OCI-LY1 (cell line): Measurements from ENCODE around the gene RPP14.

ENCODE experiments used
- H2AFZ ChIP-seq: fragments of 200-600 bp; sonication (generic), shearing (Covaris generic); 2 replicates; pipeline ENCODE4 v1.6.0; 2014; ENCODE audit warnings: antibody characterized with exemption, mild to moderate bottlenecking, low read length
- H3F3A ChIP-seq: fragments of 200-600 bp; sonication (generic), shearing (Covaris generic); 2 replicates; pipeline ENCODE4 v1.6.0; 2014; ENCODE audit warnings: mild to moderate bottlenecking, antibody characterized with exemption, low read length, moderate library complexity; ENCODE audit not compliant: insufficient read depth
- H3K27ac ChIP-seq: fragments of 200-600 bp; sonication (generic); 2 replicates; pipeline ENCODE4 v1.5.1; 2014; ENCODE audit warnings: low read length, mixed run types, mild to moderate bottlenecking, low read depth; ENCODE audit not compliant: poor library complexity, severe bottlenecking
- H3K27me3 ChIP-seq: fragments of 200-600 bp; sonication (generic); 2 replicates; pipeline ENCODE4 v1.6.0; 2014; ENCODE audit warnings: antibody characterized with exemption, mild to moderate bottlenecking, low read length, moderate library complexity; ENCODE audit not compliant: insufficient read depth
- H3K36me3 ChIP-seq: fragments of 200-600 bp; sonication (generic); 2 replicates; pipeline ENCODE4 v1.6.1; 2014; ENCODE audit warnings: mild to moderate bottlenecking, antibody characterized with exemption, low read length, moderate library complexity, mixed read lengths; ENCODE audit not compliant: insufficient read depth
- H3K4me1 ChIP-seq: fragments of 200-600 bp; sonication (generic); 2 replicates; pipeline ENCODE4 v1.5.1; 2014; ENCODE audit warnings: mild to moderate bottlenecking, low read length, moderate library complexity; ENCODE audit not compliant: insufficient read depth, severe bottlenecking
- H3K4me2 ChIP-seq: fragments of 200-600 bp; sonication (generic), shearing (Covaris generic); 2 replicates; pipeline ENCODE4 v1.6.1; 2014; ENCODE audit warnings: low read length
- H3K4me3 ChIP-seq: fragments of 200-600 bp; sonication (generic); 2 replicates; pipeline ENCODE4 v1.5.1; 2014; ENCODE audit warnings: low read length, low read depth, mild to moderate bottlenecking, mixed read lengths; ENCODE audit not compliant: poor library complexity, severe bottlenecking
- H3K79me2 ChIP-seq: fragments of 200-600 bp; shearing (Covaris generic); 2 replicates; pipeline ENCODE4 v1.6.1; 2016; ENCODE audit warnings: mixed run types, low read length, mixed read lengths; ENCODE audit not compliant: insufficient read depth
- H3K9ac ChIP-seq: fragments of 200-600 bp; sonication (generic), shearing (Covaris generic); 2 replicates; pipeline ENCODE4 v1.6.1; 2014; ENCODE audit warnings: mild to moderate bottlenecking, low read length, mixed read lengths
- H3K9me2 ChIP-seq: fragments of 200-600 bp; sonication (generic), shearing (Covaris generic); 2 replicates; pipeline ENCODE4 v1.6.1; 2014; ENCODE audit warnings: low read depth, mild to moderate bottlenecking, low read length, mixed read lengths
- H3K9me3 ChIP-seq: fragments of 200-600 bp; shearing (Covaris generic); 2 replicates; pipeline ENCODE4 v1.6.1; 2014; ENCODE audit warnings: low read length, mixed read lengths
- H4K20me1 ChIP-seq: fragments of 200-600 bp; sonication (generic), shearing (Covaris generic); 2 replicates; pipeline ENCODE4 v1.6.0; 2016; ENCODE audit warnings: mild to moderate bottlenecking, low read length; ENCODE audit not compliant: insufficient read depth
- EZH2 ChIP-seq: fragments of 200-600 bp; sonication (generic), shearing (Covaris generic); IDR thresholded peaks from 2 replicates; pipeline ENCODE4 v1.8.0; 2017; ENCODE audit warnings: borderline replicate concordance, mixed run types, mild to moderate bottlenecking, antibody characterized with exemption, low read length, moderate library complexity, mixed read lengths
- TF ChIP-seq, protein P1 (sequence below): fragments of 200-600 bp; sonication (generic), shearing (Covaris generic); IDR thresholded peaks from 2 replicates; pipeline ENCODE4 v1.5.1; 2017; ENCODE audit warnings: mild to moderate bottlenecking, antibody characterized with exemption, low read length, moderate library complexity, mixed read lengths

RPP14 gene

DNA sequence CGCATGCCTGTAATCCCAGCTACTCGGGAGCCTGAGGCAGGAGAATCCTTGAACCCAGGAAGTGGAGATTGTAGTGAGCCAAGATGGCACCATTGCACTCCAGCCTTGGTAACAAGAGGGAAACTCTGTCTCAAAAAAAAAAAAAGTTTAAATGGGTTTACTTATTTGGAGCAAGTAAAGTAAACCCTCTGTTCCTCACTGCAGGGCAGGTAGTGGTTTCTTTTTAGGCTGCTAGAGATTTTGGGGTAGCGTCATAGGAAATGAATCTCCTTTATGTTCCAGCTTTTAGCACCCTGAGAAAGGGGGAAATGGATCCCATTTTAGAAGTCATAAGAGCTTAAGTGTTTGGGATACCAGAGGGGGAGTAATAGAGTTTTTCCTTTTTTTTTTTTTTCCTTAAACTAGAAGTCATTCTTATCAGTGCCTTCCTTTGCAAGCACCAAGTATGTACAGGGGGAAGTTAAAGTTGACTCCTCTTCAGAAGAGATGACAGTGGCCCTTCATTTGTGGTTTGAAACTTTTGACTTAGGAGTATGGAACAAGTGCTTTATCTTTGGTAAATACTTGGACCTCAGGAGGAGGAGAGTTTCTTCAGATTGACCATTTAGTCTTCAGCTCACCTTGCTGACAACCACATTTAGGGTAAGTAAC is 34.7 kb downstream of the RPP14 start:
- Histone ChIP-seq H3K27me3 (no peaks in the 10 kb centered on the region), H4K20me1 (no peaks in the 10 kb centered on the region), H3F3A (no peaks in the 10 kb centered on the region), H3K79me2 (peaks cover 85% of the 10 kb centered on the region), H3K36me3 (peaks cover 77% of the 10 kb centered on the region), H3K9me3 (no peaks in the 10 kb centered on the region), H3K9ac (peak overlapping the region; percentile 46; the same call in 1 of the 2 replicates), H3K4me3 (peak overlapping the region; percentile 22), H3K4me2 (peak overlapping the region; percentile 44), H3K27ac (peak overlapping the region; percentile 100), H3K9me2 (no peaks in the 10 kb centered on the region), H2AFZ (no peak overlapping the region), H3K4me1 (peaks cover 98% of the 10 kb centered on the region)
- TF ChIP-seq, protein P1, sequence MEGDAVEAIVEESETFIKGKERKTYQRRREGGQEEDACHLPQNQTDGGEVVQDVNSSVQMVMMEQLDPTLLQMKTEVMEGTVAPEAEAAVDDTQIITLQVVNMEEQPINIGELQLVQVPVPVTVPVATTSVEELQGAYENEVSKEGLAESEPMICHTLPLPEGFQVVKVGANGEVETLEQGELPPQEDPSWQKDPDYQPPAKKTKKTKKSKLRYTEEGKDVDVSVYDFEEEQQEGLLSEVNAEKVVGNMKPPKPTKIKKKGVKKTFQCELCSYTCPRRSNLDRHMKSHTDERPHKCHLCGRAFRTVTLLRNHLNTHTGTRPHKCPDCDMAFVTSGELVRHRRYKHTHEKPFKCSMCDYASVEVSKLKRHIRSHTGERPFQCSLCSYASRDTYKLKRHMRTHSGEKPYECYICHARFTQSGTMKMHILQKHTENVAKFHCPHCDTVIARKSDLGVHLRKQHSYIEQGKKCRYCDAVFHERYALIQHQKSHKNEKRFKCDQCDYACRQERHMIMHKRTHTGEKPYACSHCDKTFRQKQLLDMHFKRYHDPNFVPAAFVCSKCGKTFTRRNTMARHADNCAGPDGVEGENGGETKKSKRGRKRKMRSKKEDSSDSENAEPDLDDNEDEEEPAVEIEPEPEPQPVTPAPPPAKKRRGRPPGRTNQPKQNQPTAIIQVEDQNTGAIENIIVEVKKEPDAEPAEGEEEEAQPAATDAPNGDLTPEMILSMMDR, result no peak
- no peak for TF ChIP-seq EZH2

DNA sequence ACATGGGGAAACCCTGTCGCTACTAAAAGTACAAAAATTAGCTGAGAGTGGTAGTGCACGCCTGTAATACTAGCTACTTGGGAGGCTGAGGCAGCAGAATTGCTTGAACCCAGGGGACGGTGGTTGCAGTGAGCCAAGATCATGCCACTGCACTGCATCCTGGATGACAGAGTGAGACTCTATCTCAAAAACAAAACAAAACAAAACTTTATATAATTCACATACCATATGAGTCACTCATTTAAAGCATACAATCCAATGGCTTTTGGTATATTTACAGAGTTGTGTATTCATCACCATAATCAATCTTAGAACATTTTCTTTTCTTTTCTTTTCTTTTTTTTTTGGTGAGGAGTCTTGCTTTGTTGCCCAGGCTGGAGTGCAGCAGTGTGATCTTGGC is 35.3 kb downstream of the RPP14 start:
- Histone ChIP-seq H3K9me3 (no peaks in the 10 kb centered on the region), H3K4me1 (peaks cover 99% of the 10 kb centered on the region), H3K27me3 (no peaks in the 10 kb centered on the region), H3K79me2 (peaks cover 86% of the 10 kb centered on the region), H3K4me2 (peak overlapping the region; percentile 44), H3K9me2 (no peaks in the 10 kb centered on the region), H3K9ac (peak overlapping the region; percentile 46; the same call in 1 of the 2 replicates), H3F3A (no peaks in the 10 kb centered on the region), H2AFZ (no peak overlapping the region), H3K36me3 (peaks cover 76% of the 10 kb centered on the region), H3K27ac (peak overlapping the region; percentile 100), H4K20me1 (no peaks in the 10 kb centered on the region), H3K4me3 (peak overlapping the region; percentile 22)
- TF ChIP-seq, protein P1, result no peak
- no peak for TF ChIP-seq EZH2

- Histone ChIP-seq H3K4me2 (peak overlapping the region; percentile 44), H3K9me3 (no peaks in the 10 kb centered on the region)
These were observed 36.6 kb downstream of the RPP14 start for GRCh38 chr3:58342676-58343075.

More at GRCh38 chr3:58342676-58343075, 36.6 kb downstream of the RPP14 start:
- Histone ChIP-seq H3K9me2 (no peaks in the 10 kb centered on the region), H3K36me3 (peaks cover 63% of the 10 kb centered on the region), H3K4me3 (peak overlapping the region; percentile 9), H4K20me1 (no peaks in the 10 kb centered on the region), H2AFZ (no peak overlapping the region), H3K9ac (peak overlapping the region; percentile 45; the same call in 1 of the 2 replicates), H3K4me1 (peaks cover 97% of the 10 kb centered on the region), H3K27me3 (no peaks in the 10 kb centered on the region), H3K79me2 (peaks cover 82% of the 10 kb centered on the region), H3K27ac (peak overlapping the region; percentile 100), H3F3A (no peaks in the 10 kb centered on the region)
- TF ChIP-seq, protein P1, result no peak
- TF ChIP-seq EZH2, result no peak
